Mesenchymal stem cell (in vitro differentiated cells and primary cell): ENCODE results near the gene FAF1.
"Not testable (repeated sequence)": the region's sequence is repeated elsewhere in the genome, so short reads cannot be mapped to it uniquely, and the experiment has no call there.

Experiments
- DNase-seq: peaks from one replicate; pipeline ENCODE4 v3.0.0-alpha.2; 2013
- H2AFZ ChIP-seq: one replicate; pipeline ENCODE4 v1.6.1; 2013; ENCODE audit warnings: low read depth, mild to moderate bottlenecking, control low read depth, inconsistent platforms, low read length, moderate library complexity
- H2AK5ac ChIP-seq: 2 replicates; pipeline ENCODE4 v1.6.1; 2013; ENCODE audit warnings: low read length, moderate library complexity, mild to moderate bottlenecking, inconsistent platforms; ENCODE audit not compliant: severe bottlenecking
- H2BK120ac ChIP-seq: one replicate; pipeline ENCODE4 v1.6.1; 2013; ENCODE audit warnings: low read depth, mild to moderate bottlenecking, inconsistent platforms, low read length, moderate library complexity
- H2BK12ac ChIP-seq, 2 experiments: one replicate each; pipeline ENCODE4 v1.6.1; 2013; ENCODE audit warnings: inconsistent platforms in 2 of 2, low read length in 2 of 2, mild to moderate bottlenecking in 2 of 2, moderate library complexity in 2 of 2, control low read depth in 1 of 2
- H2BK15ac ChIP-seq: one replicate; pipeline ENCODE4 v1.6.1; 2013; ENCODE audit warnings: mild to moderate bottlenecking, low read depth, inconsistent platforms; ENCODE audit not compliant: poor library complexity, severe bottlenecking
- H2BK5ac ChIP-seq: 2 replicates; pipeline ENCODE4 v1.6.1; 2013; ENCODE audit warnings: low read depth, mild to moderate bottlenecking, low read length, control low read depth, inconsistent platforms; ENCODE audit not compliant: poor library complexity, severe bottlenecking
- H3K14ac ChIP-seq, 2 experiments: one replicate each; pipeline ENCODE4 v1.6.1; 2013; ENCODE audit warnings: inconsistent platforms in 2 of 2, low read length in 2 of 2, control low read depth in 1 of 2, mild to moderate bottlenecking in 1 of 2, moderate library complexity in 1 of 2
- H3K18ac ChIP-seq, 2 experiments: one replicate each; pipeline ENCODE4 v1.6.1; 2013; ENCODE audit warnings: inconsistent platforms in 2 of 2, low read length in 2 of 2, control low read depth in 1 of 2, low read depth in 1 of 2, mild to moderate bottlenecking in 1 of 2
- H3K23ac ChIP-seq, 2 experiments: one replicate each; pipeline ENCODE4 v1.6.1; 2013; ENCODE audit warnings: inconsistent platforms in 2 of 2, low read length in 2 of 2, mild to moderate bottlenecking in 2 of 2, moderate library complexity in 2 of 2, control low read depth in 1 of 2
- H3K27ac ChIP-seq: 2 replicates; pipeline ENCODE4 v1.5.1; 2013; ENCODE audit warnings: mild to moderate bottlenecking, moderate library complexity, low read length, control low read depth, inconsistent platforms; ENCODE audit not compliant: poor library complexity, severe bottlenecking
- H3K27me3 ChIP-seq, 2 experiments: 2 replicates each; pipeline versions ENCODE4 v1.6.1 to v1.7.0; 2013; ENCODE audit warnings: low read length in 2 of 2, mild to moderate bottlenecking in 2 of 2, moderate library complexity in 2 of 2, control low read depth in 1 of 2, inconsistent platforms in 1 of 2; ENCODE audit not compliant: control insufficient read depth in 1 of 2, insufficient read depth in 1 of 2
- H3K36me3 ChIP-seq, 2 experiments: 2 replicates each; pipeline versions ENCODE4 v1.6.1 to v1.7.0; 2013; ENCODE audit warnings: low read length in 2 of 2, control low read depth in 1 of 2, inconsistent platforms in 1 of 2, low read depth in 1 of 2, mild to moderate bottlenecking in 1 of 2; ENCODE audit not compliant: insufficient read depth in 2 of 2, control insufficient read depth in 1 of 2
- H3K4ac ChIP-seq, 2 experiments: one replicate each; pipeline ENCODE4 v1.6.1; 2013; ENCODE audit warnings: inconsistent platforms in 2 of 2, low read length in 2 of 2, mild to moderate bottlenecking in 2 of 2, moderate library complexity in 2 of 2, control low read depth in 1 of 2, low read depth in 1 of 2
- H3K4me1 ChIP-seq: 2 replicates; pipeline ENCODE4 v1.6.1; 2013; ENCODE audit warnings: low read depth, low read length, control low read depth; ENCODE audit not compliant: control insufficient read depth, insufficient read depth
- H3K4me2 ChIP-seq: 2 replicates; pipeline ENCODE4 v1.6.1; 2013; ENCODE audit warnings: low read length, mild to moderate bottlenecking, inconsistent platforms; ENCODE audit not compliant: poor library complexity, severe bottlenecking
- H3K4me3 ChIP-seq, 2 experiments: 2 replicates each; pipeline versions ENCODE4 v1.5.1 to v1.7.0; 2013; ENCODE audit warnings: low read length in 2 of 2, mild to moderate bottlenecking in 2 of 2, control low read depth in 1 of 2, low read depth in 1 of 2; ENCODE audit not compliant: insufficient read depth in 1 of 2
- H3K79me1 ChIP-seq: replicated peaks from 2 replicates; pipeline ENCODE4 v1.6.1; 2013; ENCODE audit warnings: mild to moderate bottlenecking, control low read depth, low read length, inconsistent platforms; ENCODE audit not compliant: poor library complexity, severe bottlenecking
- H3K9ac ChIP-seq: 2 replicates; pipeline ENCODE4 v1.7.0; 2013; ENCODE audit warnings: mild to moderate bottlenecking, low read length, moderate library complexity
- H3K9me3 ChIP-seq: 2 replicates; pipeline ENCODE4 v1.7.0; 2013; ENCODE audit warnings: mild to moderate bottlenecking, low read length; ENCODE audit not compliant: control insufficient read depth
- H4K8ac ChIP-seq: one replicate; pipeline ENCODE4 v1.6.1; 2013; ENCODE audit warnings: inconsistent platforms, mild to moderate bottlenecking, low read length, moderate library complexity
- H4K91ac ChIP-seq: one replicate; pipeline ENCODE4 v1.6.1; 2013; ENCODE audit warnings: mild to moderate bottlenecking, low read length, inconsistent platforms
- WGBS: methylation state at CpG from one replicate; pipeline ENCODE4 v1.1.7; 2013; ENCODE audit warnings: mixed read lengths; 5-methylcytosine and 5-hydroxymethylcytosine counted together

Gene FAF1

GRCh38 chr1:50907610-50908009, 52.5 kb downstream of the FAF1 start:
- not testable (repeated sequence) for H3K23ac ChIP-seq, H2BK5ac ChIP-seq, H3K4me2 ChIP-seq, H3K4me3 ChIP-seq, H2BK15ac ChIP-seq, H3K9ac ChIP-seq, H2BK120ac ChIP-seq, H3K4ac ChIP-seq, H4K8ac ChIP-seq, H4K91ac ChIP-seq, H2BK12ac ChIP-seq, H3K27me3 ChIP-seq, H3K79me1 ChIP-seq, DNase-seq, H3K18ac ChIP-seq, H2AK5ac ChIP-seq, H3K36me3 ChIP-seq, H3K14ac ChIP-seq, H3K27ac ChIP-seq, H3K4me1 ChIP-seq, H3K9me3 ChIP-seq, H2AFZ ChIP-seq

- not testable (repeated sequence) for H3K23ac ChIP-seq, H3K14ac ChIP-seq, H3K9ac ChIP-seq, H4K91ac ChIP-seq, H2BK120ac ChIP-seq, DNase-seq, H3K18ac ChIP-seq, H3K36me3 ChIP-seq, H2BK12ac ChIP-seq, H3K27me3 ChIP-seq, H3K4ac ChIP-seq, H2AK5ac ChIP-seq, H3K9me3 ChIP-seq, H3K27ac ChIP-seq, H2AFZ ChIP-seq, H3K79me1 ChIP-seq, H4K8ac ChIP-seq, H2BK15ac ChIP-seq, H3K4me2 ChIP-seq, H3K4me3 ChIP-seq, H2BK5ac ChIP-seq, H3K4me1 ChIP-seq
- WGBS = 100% methylated on average over 1 of the region's 1 CpG
Measured at GRCh38 chr1:50906050-50906449, 54.0 kb downstream of the FAF1 start.

- Histone ChIP-seq H2AK5ac (no peak overlapping the region), H3K14ac (no peak overlapping the region), H4K8ac (no peak overlapping the region), H2AFZ (no peak overlapping the region), H2BK5ac (no peak overlapping the region), H3K79me1 (peaks cover 8% of the 10 kb centered on the region), H3K27ac (no peak overlapping the region), H3K4me1 (no peaks in the 10 kb centered on the region), H3K4me3 (no peak overlapping the region), H3K4ac (no peak overlapping the region), H3K18ac (no peak overlapping the region), H3K27me3 (no peaks in the 10 kb centered on the region), H3K9ac (no peak overlapping the region), H4K91ac (no peak overlapping the region), H2BK120ac (no peak overlapping the region), H2BK12ac (no peak overlapping the region), H3K36me3 (no peaks in the 10 kb centered on the region), H3K4me2 (no peak overlapping the region), H3K23ac (no peak overlapping the region), H3K9me3 (peaks cover 5% of the 10 kb centered on the region), H2BK15ac (no peak overlapping the region)
- no peak for DNase-seq
- no CpG with 5 or more reads among the region's 1 CpG for WGBS
Measured at GRCh38 chr1:50902419-50902818, 57.6 kb downstream of the FAF1 start.

GRCh38 chr1:50901872-50902271, 58.2 kb downstream of the FAF1 start:
- no CpG with 5 or more reads among the region's 1 CpG for WGBS

More at GRCh38 chr1:50901872-50902271, 58.2 kb downstream of the FAF1 start:
- H3K4me3 ChIP-seq = no peak overlapping the region
- H3K9me3 ChIP-seq = peaks cover 2% of the 10 kb centered on the region
- no peak overlapping the region for H2BK5ac ChIP-seq
- no peak overlapping the region for H2BK12ac ChIP-seq
- no peak overlapping the region for H3K27ac ChIP-seq
- H2AFZ ChIP-seq = no peak overlapping the region
- H3K18ac ChIP-seq = no peak overlapping the region
- no peak overlapping the region for H3K23ac ChIP-seq
- peaks cover 8% of the 10 kb centered on the region for H3K79me1 ChIP-seq
- no peak overlapping the region for H2AK5ac ChIP-seq
- no peaks in the 10 kb centered on the region for H3K27me3 ChIP-seq
- H4K91ac ChIP-seq = no peak overlapping the region
- no peak overlapping the region for H3K9ac ChIP-seq
- H3K36me3 ChIP-seq = no peaks in the 10 kb centered on the region
- no peak overlapping the region for H3K4ac ChIP-seq
- H4K8ac ChIP-seq = no peak overlapping the region
- H3K14ac ChIP-seq = no peak overlapping the region
- DNase-seq = no peak
- no peak overlapping the region for H2BK15ac ChIP-seq
- no peaks in the 10 kb centered on the region for H3K4me1 ChIP-seq
- no peak overlapping the region for H2BK120ac ChIP-seq
- no peak overlapping the region for H3K4me2 ChIP-seq
